HG02884 (cell line): ENCODE data around the gene WIPF2.

Experiments
- ATAC-seq: cut with Tn5 transposase; IDR thresholded peaks from one replicate; pipeline ENCODE4 v1.9.1; 2021; ENCODE audit warnings: mild to moderate bottlenecking, moderate library complexity; ENCODE audit not compliant: unreplicated experiment

WIPF2 gene

GRCh38 chr17:40323391-40324381 lies 104.6 kb downstream of the WIPF2 start:
- ATAC-seq, result no peak

GRCh38 chr17:40325156-40326013 lies 106.3 kb downstream of the WIPF2 start:
- ATAC-seq, result no peak

- no peak for ATAC-seq
These were observed 107.1 kb downstream of the WIPF2 start for GRCh38 chr17:40326014-40326831.

- no peak for ATAC-seq
These were observed 107.7 kb downstream of the WIPF2 start for GRCh38 chr17:40326832-40327199.

DNA sequence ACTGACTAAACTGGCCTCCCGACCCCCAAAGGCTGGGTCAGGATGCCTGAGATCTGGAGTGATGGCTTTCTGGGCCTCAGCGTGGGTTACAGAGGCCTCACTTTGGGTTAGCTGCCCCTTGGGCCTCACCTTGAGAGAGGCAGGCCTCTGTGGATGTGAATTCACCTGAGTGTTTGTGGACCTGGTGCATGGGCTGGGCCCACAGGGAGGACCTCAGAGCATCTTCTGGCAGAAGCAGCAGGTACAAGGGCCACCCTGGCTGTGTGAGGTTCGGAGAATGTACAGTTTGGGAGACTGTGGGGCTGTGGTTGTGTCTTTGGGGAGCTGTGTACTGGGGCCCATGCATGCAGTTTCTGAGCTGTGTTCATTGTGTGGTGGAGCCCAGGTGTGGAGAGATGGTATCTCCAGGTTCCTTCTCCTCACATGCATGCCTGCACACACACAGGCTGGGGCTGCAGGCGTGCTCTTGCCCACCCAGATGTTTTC lies 108.2 kb downstream of the WIPF2 start:
- no peak for ATAC-seq

DNA sequence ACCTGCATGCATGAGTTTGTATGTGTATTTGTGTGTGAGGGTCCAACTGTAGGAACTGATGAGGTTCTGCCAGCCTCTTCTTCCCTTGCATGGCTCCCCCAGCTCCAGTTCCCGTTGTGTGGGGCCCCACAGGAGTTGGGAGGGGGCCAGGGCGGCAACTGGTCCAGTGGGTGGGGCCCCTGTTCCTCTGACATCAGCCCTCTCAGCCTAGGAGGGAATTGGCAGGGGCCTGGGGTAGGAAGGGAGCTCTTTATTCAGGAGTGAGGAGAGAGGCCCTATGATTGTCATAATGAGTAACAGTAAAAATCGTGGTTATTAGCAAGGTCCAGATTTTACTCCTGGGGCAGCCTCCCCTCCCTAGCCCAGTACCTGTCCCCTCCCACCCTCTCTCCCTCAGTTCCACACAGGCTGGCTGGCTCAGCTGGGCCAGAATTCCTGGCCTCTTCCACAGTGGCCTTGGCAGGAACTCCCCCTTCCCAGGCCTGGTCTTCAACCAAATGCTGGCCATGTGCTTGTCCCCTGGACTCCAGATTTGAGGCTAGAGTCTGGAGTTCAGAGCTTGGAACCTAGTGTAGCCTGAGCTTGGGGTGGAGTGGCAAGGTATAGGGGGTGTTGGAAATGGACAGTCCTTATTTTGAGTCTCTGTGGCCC lies 108.8 kb downstream of the WIPF2 start:
- ATAC-seq, result no peak

GRCh38 chr17:40328386-40328766 lies 109.3 kb downstream of the WIPF2 start:
- ATAC-seq, result no peak

DNA sequence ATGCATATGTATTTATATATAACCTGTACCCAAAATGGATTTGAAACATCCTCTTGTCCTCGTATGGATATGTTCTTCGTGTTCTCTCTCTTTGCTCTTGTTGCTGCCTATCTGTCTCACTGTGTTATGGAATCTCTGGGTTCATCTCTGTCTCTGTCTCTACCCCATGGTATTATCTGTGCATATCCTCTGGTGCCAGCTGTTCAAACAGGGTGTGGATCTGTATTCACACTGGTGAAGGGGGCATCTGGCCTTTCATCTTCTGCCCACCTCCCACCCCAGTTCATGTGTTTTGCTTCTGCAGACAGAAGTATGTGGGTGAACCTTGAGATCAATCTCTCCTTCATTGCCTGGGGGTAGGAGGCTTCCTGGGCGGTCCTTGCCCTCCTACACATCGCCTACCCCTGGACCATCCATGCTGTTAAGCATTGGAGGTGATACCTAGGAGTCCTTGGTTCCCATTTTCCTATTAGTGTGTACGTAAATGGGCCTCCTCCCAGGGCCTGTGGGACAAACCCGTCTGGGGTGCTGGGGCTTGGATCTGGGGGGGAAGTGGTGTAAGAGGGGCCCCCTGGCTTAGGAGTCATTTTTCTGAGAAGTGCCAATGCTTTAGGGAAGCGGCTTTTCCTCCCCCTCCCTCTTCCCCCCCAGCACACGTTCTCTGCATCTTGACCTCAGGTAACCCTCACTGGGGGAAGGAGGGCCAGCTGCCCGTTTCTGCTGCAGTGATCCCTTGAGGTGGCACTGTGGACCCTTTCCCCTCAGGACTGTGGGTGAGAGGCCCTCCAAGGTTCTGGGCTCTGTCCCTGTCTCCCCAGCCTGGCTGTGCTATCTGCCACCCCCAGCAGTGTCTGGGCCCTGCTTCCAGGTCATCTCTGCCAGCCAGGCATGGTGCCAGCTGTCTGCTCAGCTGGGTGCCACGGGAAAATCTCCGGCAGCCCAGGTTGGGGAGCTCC lies 111.0 kb downstream of the WIPF2 start:
- ATAC-seq, result no peak

DNA sequence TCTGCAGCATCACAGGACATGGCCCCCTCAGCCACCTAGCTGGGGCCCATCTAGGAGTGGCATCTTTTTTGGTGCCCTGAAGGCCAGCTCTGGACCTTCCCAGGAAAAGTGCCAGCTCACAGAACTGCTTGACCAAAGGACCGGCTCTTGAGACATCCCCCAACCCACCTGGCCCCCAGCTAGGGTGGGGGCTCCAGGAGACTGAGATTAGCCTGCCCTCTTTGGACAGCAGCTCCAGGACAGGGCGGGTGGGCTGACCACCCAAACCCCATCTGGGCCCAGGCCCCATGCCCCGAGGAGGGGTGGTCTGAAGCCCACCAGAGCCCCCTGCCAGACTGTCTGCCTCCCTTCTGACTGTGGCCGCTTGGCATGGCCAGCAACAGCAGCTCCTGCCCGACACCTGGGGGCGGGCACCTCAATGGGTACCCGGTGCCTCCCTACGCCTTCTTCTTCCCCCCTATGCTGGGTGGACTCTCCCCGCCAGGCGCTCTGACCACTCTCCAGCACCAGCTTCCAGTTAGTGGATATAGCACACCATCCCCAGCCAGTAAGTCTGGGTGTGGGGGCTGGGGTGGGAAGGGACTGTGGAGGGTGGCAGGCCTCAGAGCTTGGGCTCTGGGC lies 111.9 kb downstream of the WIPF2 start:
- ATAC-seq, result no peak

- no peak for ATAC-seq
These were observed 112.9 kb downstream of the WIPF2 start for GRCh38 chr17:40331743-40332641.
